HK-2 (cell line): ENCODE data around the gene ARHGAP45.

ENCODE experiments used
- DNase-seq: peaks from one replicate; pipeline ENCODE4 v3.0.0-alpha.2; 2018; ENCODE audit not compliant: unreplicated experiment

ARHGAP45 gene

GRCh38 chr19:1070576-1070930 lies 3.6 kb downstream of the ARHGAP45 start:
- no peak for DNase-seq

- no peak for DNase-seq
Measured at GRCh38 chr19:1070931-1071791, 4.2 kb downstream of the ARHGAP45 start.

GRCh38 chr19:1072371-1073015 lies 5.5 kb downstream of the ARHGAP45 start:
- no peak for DNase-seq

- DNase-seq = no peak
Measured at GRCh38 chr19:1073063-1073955, 6.3 kb downstream of the ARHGAP45 start.

GRCh38 chr19:1073956-1074517 lies 7.1 kb downstream of the ARHGAP45 start:
- no peak for DNase-seq

- peak; percentile 74 for DNase-seq
Measured at GRCh38 chr19:1074544-1075283, 7.7 kb downstream of the ARHGAP45 start.

- DNase-seq = no peak
Measured at GRCh38 chr19:1076046-1076386, 9.0 kb downstream of the ARHGAP45 start.

- DNase-seq = peak; percentile 48
Measured at GRCh38 chr19:1076951-1077350, 10.0 kb downstream of the ARHGAP45 start.

- DNase-seq = no peak
Measured at GRCh38 chr19:1079566-1080111, 12.7 kb downstream of the ARHGAP45 start.

GRCh38 chr19:1080360-1081161 lies 13.6 kb downstream of the ARHGAP45 start:
- no peak for DNase-seq

- DNase-seq = no peak
Measured at GRCh38 chr19:1081301-1082164, 14.6 kb downstream of the ARHGAP45 start.

GRCh38 chr19:1082165-1082927 lies 15.4 kb downstream of the ARHGAP45 start:
- no peak for DNase-seq

GRCh38 chr19:1082928-1083816 lies 16.2 kb downstream of the ARHGAP45 start:
- DNase-seq = no peak

GRCh38 chr19:1084024-1084868 lies 17.3 kb downstream of the ARHGAP45 start:
- no peak for DNase-seq

GRCh38 chr19:1085053-1085658 lies 18.2 kb downstream of the ARHGAP45 start:
- DNase-seq = no peak
